HepG2 (cell line): Measurements from ENCODE around the gene FAM110D. TPM values are rescaled to one million over a fixed set of nuclear protein-coding genes. Genes with fewer than 3 reads are reported as not detected.

Source experiments
- EP300 ChIP-seq, 3 experiments: sonication (generic) in 1 of 3; formaldehyde crosslinking in 1 of 3; IDR thresholded peaks; 2 replicates each; pipeline versions ENCODE4 v1.5.1 to v1.6.1; 2011 to 2020; ENCODE audit warnings: low read depth in 2 of 3, low read length in 2 of 3, borderline replicate concordance in 1 of 3, improper control_type of control experiment in 1 of 3, mild to moderate bottlenecking in 1 of 3, missing genetic modification reagents in 1 of 3, moderate library complexity in 1 of 3
- GZF1 ChIP-seq: sonication (generic); formaldehyde crosslinking; IDR thresholded peaks from 2 replicates; pipeline ENCODE4 v1.5.1; 2020; ENCODE audit warnings: mild to moderate bottlenecking, missing genetic modification reagents
- NR2C2 ChIP-seq: sonication (generic); formaldehyde crosslinking; IDR thresholded peaks from 2 replicates; pipeline ENCODE4 v1.4.0; 2020; ENCODE audit warnings: missing genetic modification reagents, mild to moderate bottlenecking, moderate library complexity, borderline replicate concordance
- NR2F1 ChIP-seq, 2 experiments: fragments of 450-650 bp in 1 of 2; formaldehyde crosslinking in 1 of 2; IDR thresholded peaks; 2 replicates each; pipeline versions ENCODE4 v1.5.0 to v1.6.1; 2016 to 2020; ENCODE audit warnings: mild to moderate bottlenecking in 1 of 2, missing compliant biosample characterization in 1 of 2, missing genetic modification reagents in 1 of 2, moderate library complexity in 1 of 2
- NR2F2 ChIP-seq: IDR thresholded peaks from 2 replicates; pipeline ENCODE4 v1.6.1; 2012; ENCODE audit warnings: low read depth, inconsistent platforms, borderline replicate concordance
- PITX1 ChIP-seq: sonication (generic); formaldehyde crosslinking; IDR thresholded peaks from 2 replicates; pipeline ENCODE4 v1.5.1; 2020; ENCODE audit warnings: mild to moderate bottlenecking, missing genetic modification reagents
- TEAD2 ChIP-seq: sonication (generic); formaldehyde crosslinking; IDR thresholded peaks from 2 replicates; pipeline ENCODE4 v1.9.0; 2021; ENCODE audit warnings: missing genetic modification reagents
- WIZ ChIP-seq: sonication (generic); formaldehyde crosslinking; IDR thresholded peaks from 2 replicates; pipeline ENCODE4 v1.5.1; 2020; ENCODE audit warnings: mild to moderate bottlenecking, missing genetic modification reagents
- polyA plus RNA-seq, 8 experiments: library from polyadenylated mRNA; depleted of rRNA in 3 of 8; stranded (reverse) in 7 of 8; unstranded in 1 of 8; fragments of >200 nt; fragmentation: Illumina TruSeq in 4 of 8; extraction: Trizol in 4 of 8; gene quantifications; 2 replicates each; pipeline versions ENCODE4 v1.2.1 to v1.2.3, GENCODE V29; 2011 to 2016; ENCODE audit warnings: low read depth in 4 of 8, missing spikeins in 1 of 8, mixed read lengths in 1 of 8; ENCODE audit not compliant: insufficient read depth in 1 of 8
- total RNA-seq, 5 experiments: library from RNA; depleted of rRNA; stranded (reverse); fragments of >200 nt; fragmentation: Illumina TruSeq; extraction: Trizol; gene quantifications; 2 replicates each; pipeline ENCODE4 v1.2.3, GENCODE V29; 2016; ENCODE audit warnings: low read depth in 1 of 5
- TF ChIP-seq, protein P1 (sequence below): sonication (generic); formaldehyde crosslinking; IDR thresholded peaks from 2 replicates; pipeline ENCODE4 v1.4.0; 2020; ENCODE audit warnings: missing genetic modification reagents
- TF ChIP-seq, protein P2 (sequence below): sonication (generic); formaldehyde crosslinking; IDR thresholded peaks from 2 replicates; pipeline ENCODE4 v1.5.1; 2020; ENCODE audit warnings: mild to moderate bottlenecking, missing genetic modification reagents, borderline replicate concordance
- TF ChIP-seq, protein P3 (sequence below): IDR thresholded peaks from 2 replicates; pipeline ENCODE4 v1.6.1; 2018; ENCODE audit warnings: missing genetic modification reagents, mild to moderate bottlenecking, missing compliant biosample characterization
- TF ChIP-seq, protein P4 (sequence below): sonication (generic); formaldehyde crosslinking; IDR thresholded peaks from 2 replicates; pipeline ENCODE4 v1.4.0; 2020; ENCODE audit warnings: missing genetic modification reagents
- TF ChIP-seq, protein P5 (sequence below): sonication (generic); formaldehyde crosslinking; IDR thresholded peaks from 2 replicates; pipeline ENCODE4 v1.5.1; 2020; ENCODE audit warnings: missing genetic modification reagents, mild to moderate bottlenecking, borderline replicate concordance

The FAM110D gene
- total and polyA plus RNA-seq, 2 of the 13 experiments (the other 11 are each of a cell fraction or from before 2014, with no cell fraction given): not detected

DNA sequence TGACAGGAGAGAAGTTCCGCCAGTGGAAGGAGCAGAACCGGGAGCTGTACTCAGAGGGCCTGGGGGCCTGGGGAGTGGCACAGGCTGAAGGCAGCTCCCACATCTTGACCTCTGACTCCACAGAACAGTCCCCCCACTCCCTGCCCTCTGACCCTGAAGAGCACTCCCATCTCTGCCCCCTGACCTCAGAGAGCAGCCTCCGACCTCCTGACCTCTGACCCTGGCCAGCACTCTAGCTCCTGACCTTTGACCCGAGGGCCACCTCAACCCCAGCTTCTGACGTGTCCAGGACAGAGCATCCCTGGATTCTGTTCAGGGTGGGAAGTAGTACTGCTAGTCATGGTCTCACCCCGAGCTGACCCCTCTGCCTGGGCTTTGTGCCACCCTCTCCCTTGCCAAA is 30.5 kb downstream of the FAM110D start (continued):
- TF ChIP-seq, protein P1, sequence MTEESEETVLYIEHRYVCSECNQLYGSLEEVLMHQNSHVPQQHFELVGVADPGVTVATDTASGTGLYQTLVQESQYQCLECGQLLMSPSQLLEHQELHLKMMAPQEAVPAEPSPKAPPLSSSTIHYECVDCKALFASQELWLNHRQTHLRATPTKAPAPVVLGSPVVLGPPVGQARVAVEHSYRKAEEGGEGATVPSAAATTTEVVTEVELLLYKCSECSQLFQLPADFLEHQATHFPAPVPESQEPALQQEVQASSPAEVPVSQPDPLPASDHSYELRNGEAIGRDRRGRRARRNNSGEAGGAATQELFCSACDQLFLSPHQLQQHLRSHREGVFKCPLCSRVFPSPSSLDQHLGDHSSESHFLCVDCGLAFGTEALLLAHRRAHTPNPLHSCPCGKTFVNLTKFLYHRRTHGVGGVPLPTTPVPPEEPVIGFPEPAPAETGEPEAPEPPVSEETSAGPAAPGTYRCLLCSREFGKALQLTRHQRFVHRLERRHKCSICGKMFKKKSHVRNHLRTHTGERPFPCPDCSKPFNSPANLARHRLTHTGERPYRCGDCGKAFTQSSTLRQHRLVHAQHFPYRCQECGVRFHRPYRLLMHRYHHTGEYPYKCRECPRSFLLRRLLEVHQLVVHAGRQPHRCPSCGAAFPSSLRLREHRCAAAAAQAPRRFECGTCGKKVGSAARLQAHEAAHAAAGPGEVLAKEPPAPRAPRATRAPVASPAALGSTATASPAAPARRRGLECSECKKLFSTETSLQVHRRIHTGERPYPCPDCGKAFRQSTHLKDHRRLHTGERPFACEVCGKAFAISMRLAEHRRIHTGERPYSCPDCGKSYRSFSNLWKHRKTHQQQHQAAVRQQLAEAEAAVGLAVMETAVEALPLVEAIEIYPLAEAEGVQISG (CRISPR knock-in tag): no peak
- peak in 1 of 2 experiments; percentile 48; a peak in 1 of 4 replicates for TF ChIP-seq NR2F1 (CRISPR knock-in tag; IDR thresholded peaks at IDR 0.05)
- peak; percentile 72 for TF ChIP-seq NR2C2 (CRISPR knock-in tag)
- 0 out of 2 replicates have a peak, but pooled peaks have one; percentile 32 for TF ChIP-seq NR2F2
- no peak for TF ChIP-seq PITX1
- TF ChIP-seq, protein P2, sequence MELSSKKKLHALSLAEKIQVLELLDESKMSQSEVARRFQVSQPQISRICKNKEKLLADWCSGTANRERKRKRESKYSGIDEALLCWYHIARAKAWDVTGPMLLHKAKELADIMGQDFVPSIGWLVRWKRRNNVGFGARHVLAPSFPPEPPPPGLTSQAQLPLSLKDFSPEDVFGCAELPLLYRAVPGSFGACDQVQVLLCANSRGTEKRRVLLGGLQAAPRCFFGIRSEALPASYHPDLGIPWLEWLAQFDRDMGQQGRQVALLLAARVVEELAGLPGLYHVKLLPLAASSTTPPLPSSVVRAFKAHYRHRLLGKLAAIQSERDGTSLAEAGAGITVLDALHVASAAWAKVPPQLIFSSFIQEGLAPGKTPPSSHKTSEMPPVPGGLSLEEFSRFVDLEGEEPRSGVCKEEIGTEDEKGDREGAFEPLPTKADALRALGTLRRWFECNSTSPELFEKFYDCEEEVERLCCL (CRISPR knock-in tag): no peak
- TF ChIP-seq, protein P3, sequence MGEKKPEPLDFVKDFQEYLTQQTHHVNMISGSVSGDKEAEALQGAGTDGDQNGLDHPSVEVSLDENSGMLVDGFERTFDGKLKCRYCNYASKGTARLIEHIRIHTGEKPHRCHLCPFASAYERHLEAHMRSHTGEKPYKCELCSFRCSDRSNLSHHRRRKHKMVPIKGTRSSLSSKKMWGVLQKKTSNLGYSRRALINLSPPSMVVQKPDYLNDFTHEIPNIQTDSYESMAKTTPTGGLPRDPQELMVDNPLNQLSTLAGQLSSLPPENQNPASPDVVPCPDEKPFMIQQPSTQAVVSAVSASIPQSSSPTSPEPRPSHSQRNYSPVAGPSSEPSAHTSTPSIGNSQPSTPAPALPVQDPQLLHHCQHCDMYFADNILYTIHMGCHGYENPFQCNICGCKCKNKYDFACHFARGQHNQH (CRISPR knock-in tag): no peak
- TF ChIP-seq, protein P4, sequence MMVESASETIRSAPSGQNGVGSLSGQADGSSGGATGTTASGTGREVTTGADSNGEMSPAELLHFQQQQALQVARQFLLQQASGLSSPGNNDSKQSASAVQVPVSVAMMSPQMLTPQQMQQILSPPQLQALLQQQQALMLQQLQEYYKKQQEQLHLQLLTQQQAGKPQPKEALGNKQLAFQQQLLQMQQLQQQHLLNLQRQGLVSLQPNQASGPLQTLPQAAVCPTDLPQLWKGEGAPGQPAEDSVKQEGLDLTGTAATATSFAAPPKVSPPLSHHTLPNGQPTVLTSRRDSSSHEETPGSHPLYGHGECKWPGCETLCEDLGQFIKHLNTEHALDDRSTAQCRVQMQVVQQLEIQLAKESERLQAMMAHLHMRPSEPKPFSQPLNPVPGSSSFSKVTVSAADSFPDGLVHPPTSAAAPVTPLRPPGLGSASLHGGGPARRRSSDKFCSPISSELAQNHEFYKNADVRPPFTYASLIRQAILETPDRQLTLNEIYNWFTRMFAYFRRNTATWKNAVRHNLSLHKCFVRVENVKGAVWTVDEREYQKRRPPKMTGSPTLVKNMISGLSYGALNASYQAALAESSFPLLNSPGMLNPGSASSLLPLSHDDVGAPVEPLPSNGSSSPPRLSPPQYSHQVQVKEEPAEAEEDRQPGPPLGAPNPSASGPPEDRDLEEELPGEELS (CRISPR knock-in tag): no peak
- no peak for TF ChIP-seq GZF1 (CRISPR knock-in tag)
- no peak for TF ChIP-seq TEAD2 (CRISPR knock-in tag)
- no peak for TF ChIP-seq WIZ
- TF ChIP-seq EP300 (IDR thresholded peaks at IDR 0.05; ENCODE audit: low read depth in 2 of 2, low read length in 2 of 2): no peak
- TF ChIP-seq EP300 (CRISPR knock-in tag; IDR thresholded peaks at IDR 0.05; ENCODE audit: borderline replicate concordance): no peak
- TF ChIP-seq, protein P5, sequence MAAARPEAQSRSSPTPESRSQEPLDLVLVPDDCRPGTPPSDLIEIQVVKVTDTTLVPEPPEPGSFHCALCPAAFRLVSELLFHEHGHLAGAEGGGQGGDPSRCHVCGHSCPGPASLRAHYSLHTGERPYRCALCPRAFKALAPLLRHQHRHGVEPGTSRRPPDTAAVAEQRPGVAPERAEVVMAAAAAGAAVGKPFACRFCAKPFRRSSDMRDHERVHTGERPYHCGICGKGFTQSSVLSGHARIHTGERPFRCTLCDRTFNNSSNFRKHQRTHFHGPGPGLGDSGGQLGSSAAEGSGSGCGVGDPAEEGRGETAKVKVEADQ (CRISPR knock-in tag): no peak
- TF ChIP-seq, all 625 proteins: peak for 4
